Activated naive CD8-positive, alpha-beta T cell treated with anti-CD3 and anti-CD28 coated beads, Interleukin-2, amount 50 U/mL, for 16 hours (primary cell): ENCODE measurements around the gene ASB13.

Source experiments
- DNase-seq: peaks from one replicate; pipeline ENCODE4 v3.0.0-alpha.2; 2020; ENCODE audit warnings: low read depth, low spot score

Gene ASB13

GRCh38 chr10:5589011-5589660 lies 77.3 kb downstream of the ASB13 start:
- no peak for DNase-seq
